Skeletal muscle tissue (tissue), 4 donors: ENCODE measurements around the gene SEPTIN8. TPM values are rescaled to one million over a fixed set of nuclear protein-coding genes. Genes with fewer than 3 reads are reported as not detected.

ENCODE experiments used
- H3K27ac ChIP-seq: one replicate; pipeline ENCODE4 v1.7.0; 2013; ENCODE audit warnings: mild to moderate bottlenecking, low read depth, low read length, inconsistent platforms
- H3K27me3 ChIP-seq, 3 donors: one replicate each; pipeline ENCODE4 v1.7.0; 2013; ENCODE audit warnings: low read length in 3 of 3; ENCODE audit not compliant: control insufficient read depth in 3 of 3, insufficient read depth in 3 of 3
- H3K36me3 ChIP-seq, 3 donors: one replicate each; pipeline ENCODE4 v1.7.0; 2013; ENCODE audit warnings: low read length in 3 of 3; ENCODE audit not compliant: control insufficient read depth in 3 of 3, insufficient read depth in 3 of 3
- H3K4me1 ChIP-seq, 3 donors: one replicate each; pipeline ENCODE4 v1.7.0; 2013; ENCODE audit warnings: low read length in 3 of 3, mild to moderate bottlenecking in 3 of 3; ENCODE audit not compliant: control insufficient read depth in 3 of 3, insufficient read depth in 3 of 3
- H3K4me3 ChIP-seq, 3 donors: one replicate each; pipeline ENCODE4 v1.7.0; 2013; ENCODE audit warnings: low read length in 3 of 3
- H3K9ac ChIP-seq, 3 donors: one replicate each; pipeline ENCODE4 v1.7.0; 2013; ENCODE audit warnings: low read length in 3 of 3, mild to moderate bottlenecking in 3 of 3, moderate library complexity in 2 of 3, low read depth in 1 of 3
- H3K9me3 ChIP-seq, 3 donors: one replicate each; pipeline ENCODE4 v1.7.0; 2013; ENCODE audit warnings: low read length in 3 of 3; ENCODE audit not compliant: control insufficient read depth in 3 of 3
- total RNA-seq: library from RNA; depleted of rRNA; stranded (reverse); fragments of >200 nt; gene quantifications from one replicate; pipeline ENCODE4 v1.2.3, GENCODE V29; 2014
- donor health status: Osteomylitis.

Gene SEPTIN8
- total RNA-seq, 1 donor from 2014 or later = 28.7 TPM

DNA sequence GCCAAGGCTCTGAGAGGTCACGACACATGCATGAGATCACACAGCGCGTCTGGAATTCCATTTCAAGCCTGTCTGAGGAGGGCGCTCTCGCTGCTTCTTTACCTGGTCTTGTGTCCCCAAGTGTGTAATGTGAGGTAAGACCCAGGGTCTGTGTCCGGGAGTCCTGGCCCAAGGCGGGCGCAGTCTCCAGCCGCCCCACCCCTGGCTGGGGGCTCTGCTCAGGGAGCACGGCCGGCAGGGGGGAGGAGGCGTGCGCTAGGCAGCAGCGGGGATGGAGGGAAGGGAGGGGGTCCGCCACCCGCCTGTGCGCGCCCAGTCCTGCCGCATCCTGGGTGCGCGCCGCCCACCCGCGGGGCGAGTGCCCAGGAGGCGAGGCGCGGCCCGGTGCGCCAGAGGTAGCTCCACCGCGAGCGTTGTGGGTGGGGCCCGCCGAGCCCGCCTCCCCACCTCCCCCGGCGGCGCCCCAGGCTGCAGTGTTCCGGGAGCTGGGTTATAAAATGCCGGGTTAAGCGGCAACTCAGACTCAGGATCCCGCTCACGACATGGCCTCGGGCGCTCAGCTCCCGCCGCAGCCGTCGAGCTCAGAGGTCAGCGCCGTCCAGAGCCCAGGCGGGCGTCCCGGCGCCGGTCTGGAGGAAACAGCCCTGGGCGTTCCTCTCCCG, 30.0 kb downstream of the SEPTIN8 start, which contains the start of gene CCNI2:
TSS of gene CCNI2 (plus strand) at position 473 of the 662 bp plus-strand sequence. CDS start at position 543, 70 bp downstream.
- no peaks in the 10 kb centered on the region for H3K36me3 ChIP-seq
- H3K27me3 ChIP-seq = peaks cover 25 to 31% (median 30%) of the 10 kb centered on the region in 3 donors
- H3K9ac ChIP-seq = peak within 1 kb of the TSS in 1 of 3 donors; percentile 45
- H3K9me3 ChIP-seq = no peaks in the 10 kb centered on the region
- peak within 1 kb of the TSS in 2 of 3 donors; percentile 26 to 29 for H3K4me3 ChIP-seq
- no peak within 1 kb of the TSS for H3K27ac ChIP-seq
- H3K4me1 ChIP-seq = peaks cover 0 to 3% (median 2%) of the 10 kb centered on the region in 3 donors

DNA sequence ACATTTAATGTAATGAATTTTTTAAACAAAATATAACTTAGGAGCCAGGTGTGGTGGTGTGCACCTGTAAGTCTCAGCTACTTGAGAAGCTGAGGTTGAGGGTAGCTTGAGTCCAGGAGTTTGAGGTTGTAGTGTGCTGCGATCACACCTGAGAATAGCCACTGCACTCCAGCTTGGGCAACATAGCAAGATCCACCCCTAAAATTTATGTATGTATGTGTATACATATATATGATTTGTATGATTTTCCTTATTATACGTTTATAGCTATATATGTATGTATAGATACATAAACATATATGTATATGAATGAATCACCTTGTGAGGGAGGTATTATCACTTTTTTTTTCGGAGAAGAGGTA, 30.5 kb downstream of the SEPTIN8 start:
- Histone ChIP-seq H3K27ac (no peak overlapping the region), H3K9ac (no peak overlapping the region), H3K27me3 (peaks cover 25 to 32% (median 31%) of the 10 kb centered on the region in 3 donors), H3K36me3 (no peaks in the 10 kb centered on the region), H3K9me3 (no peaks in the 10 kb centered on the region), H3K4me1 (peaks cover 0 to 3% (median 2%) of the 10 kb centered on the region in 3 donors), H3K4me3 (no peak overlapping the region)

DNA sequence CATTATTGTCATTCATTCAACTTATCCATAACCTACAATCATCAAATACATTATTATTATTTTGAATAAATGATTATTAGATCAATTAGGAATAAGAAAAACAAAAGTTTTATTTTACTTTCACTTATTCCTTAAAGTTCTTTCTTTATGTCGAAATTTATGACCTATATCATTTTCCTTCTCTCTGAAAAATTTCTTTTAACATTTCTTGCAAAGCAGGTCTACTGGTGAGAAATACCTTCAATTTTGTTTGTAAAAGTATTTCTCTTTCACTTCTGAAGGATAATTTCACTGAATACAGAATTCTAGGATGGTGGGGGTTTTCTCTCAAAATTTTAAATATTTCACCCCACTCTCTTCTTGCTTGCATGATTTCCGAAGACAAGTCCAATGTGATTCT, 32.4 kb downstream of the SEPTIN8 start:
- no peaks in the 10 kb centered on the region for H3K9me3 ChIP-seq
- H3K4me3 ChIP-seq = no peak overlapping the region
- H3K9ac ChIP-seq = no peak overlapping the region
- peaks cover 25 to 32% (median 31%) of the 10 kb centered on the region in 3 donors for H3K27me3 ChIP-seq
- H3K27ac ChIP-seq = no peak overlapping the region
- H3K4me1 ChIP-seq = peaks cover 0 to 3% (median 2%) of the 10 kb centered on the region in 3 donors
- no peaks in the 10 kb centered on the region for H3K36me3 ChIP-seq

DNA sequence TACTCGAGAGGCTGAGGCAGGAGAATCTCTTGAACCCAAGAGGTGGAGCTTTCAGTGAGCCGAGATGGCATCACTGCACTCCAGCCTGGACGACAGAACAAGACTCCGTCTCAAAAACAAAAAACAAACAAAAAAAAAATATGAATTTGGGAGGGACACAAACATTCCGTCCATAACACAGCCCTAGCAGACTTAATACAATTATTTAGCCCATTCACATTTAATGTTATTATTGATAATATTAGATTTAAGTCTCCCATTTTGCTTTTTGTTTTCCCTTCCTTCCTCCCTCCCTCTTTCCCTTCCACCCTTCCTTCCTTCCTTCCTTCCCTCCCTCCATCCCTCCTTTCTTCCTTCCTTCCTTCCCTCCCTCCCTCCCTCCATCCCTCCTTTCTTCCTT, 34.4 kb downstream of the SEPTIN8 start:
- Histone ChIP-seq H3K36me3 (no peaks in the 10 kb centered on the region), H3K9ac (no peak overlapping the region), H3K27ac (no peak overlapping the region), H3K27me3 (peaks cover 18 to 23% (median 21%) of the 10 kb centered on the region in 3 donors), H3K4me3 (no peak overlapping the region), H3K4me1 (peaks cover 2 to 7% (median 4%) of the 10 kb centered on the region in 3 donors), H3K9me3 (no peaks in the 10 kb centered on the region)

DNA sequence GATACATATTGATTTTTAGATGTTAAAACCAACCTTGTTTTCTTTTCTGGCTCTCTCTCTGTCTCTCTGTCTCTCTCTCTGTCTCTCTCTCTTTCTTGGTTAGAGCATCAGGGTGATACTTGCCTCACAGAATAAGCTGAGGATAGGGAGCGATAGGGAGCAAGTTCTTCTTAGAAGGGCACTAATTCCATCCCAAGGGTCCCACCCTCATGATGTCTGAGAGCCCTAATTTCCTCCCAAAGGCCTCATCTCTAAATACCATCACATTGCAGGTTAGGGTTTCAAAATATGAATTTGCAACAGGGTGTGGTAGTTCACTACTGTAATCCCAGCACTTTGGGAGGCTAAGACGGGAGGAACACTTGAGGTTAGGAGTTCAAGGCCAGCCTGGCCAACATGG, 34.9 kb downstream of the SEPTIN8 start:
- Histone ChIP-seq H3K4me3 (no peak overlapping the region), H3K9ac (no peak overlapping the region), H3K4me1 (peaks cover 5 to 10% (median 6%) of the 10 kb centered on the region in 3 donors), H3K36me3 (no peaks in the 10 kb centered on the region), H3K27me3 (peaks cover 13 to 23% (median 17%) of the 10 kb centered on the region in 3 donors), H3K9me3 (no peaks in the 10 kb centered on the region), H3K27ac (no peak overlapping the region)

DNA sequence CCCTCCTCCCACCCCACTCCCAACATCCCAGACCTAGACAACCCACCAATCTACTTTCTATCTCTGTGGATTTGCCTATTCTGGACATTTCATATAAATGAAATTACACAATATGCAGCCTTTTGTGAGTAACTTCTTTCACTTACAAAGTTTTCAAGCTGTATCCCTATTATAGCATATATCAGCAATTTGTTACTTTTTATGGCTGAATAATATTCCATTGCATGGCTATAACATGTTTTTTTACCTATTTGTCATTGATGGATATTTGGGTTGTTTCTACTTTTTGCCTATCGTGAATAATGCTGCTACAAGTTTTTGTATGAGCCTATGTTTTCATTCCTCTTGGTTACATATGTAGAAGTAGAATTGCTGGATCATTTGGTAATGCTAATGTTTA, 37.8 kb downstream of the SEPTIN8 start:
- no peaks in the 10 kb centered on the region for H3K36me3 ChIP-seq
- no peaks in the 10 kb centered on the region for H3K9me3 ChIP-seq
- no peak overlapping the region for H3K4me3 ChIP-seq
- peaks cover 0 to 9% (median 2%) of the 10 kb centered on the region in 3 donors for H3K27me3 ChIP-seq
- no peak overlapping the region for H3K9ac ChIP-seq
- H3K4me1 ChIP-seq = peaks cover 8 to 14% (median 12%) of the 10 kb centered on the region in 3 donors
- H3K27ac ChIP-seq = no peak overlapping the region

DNA sequence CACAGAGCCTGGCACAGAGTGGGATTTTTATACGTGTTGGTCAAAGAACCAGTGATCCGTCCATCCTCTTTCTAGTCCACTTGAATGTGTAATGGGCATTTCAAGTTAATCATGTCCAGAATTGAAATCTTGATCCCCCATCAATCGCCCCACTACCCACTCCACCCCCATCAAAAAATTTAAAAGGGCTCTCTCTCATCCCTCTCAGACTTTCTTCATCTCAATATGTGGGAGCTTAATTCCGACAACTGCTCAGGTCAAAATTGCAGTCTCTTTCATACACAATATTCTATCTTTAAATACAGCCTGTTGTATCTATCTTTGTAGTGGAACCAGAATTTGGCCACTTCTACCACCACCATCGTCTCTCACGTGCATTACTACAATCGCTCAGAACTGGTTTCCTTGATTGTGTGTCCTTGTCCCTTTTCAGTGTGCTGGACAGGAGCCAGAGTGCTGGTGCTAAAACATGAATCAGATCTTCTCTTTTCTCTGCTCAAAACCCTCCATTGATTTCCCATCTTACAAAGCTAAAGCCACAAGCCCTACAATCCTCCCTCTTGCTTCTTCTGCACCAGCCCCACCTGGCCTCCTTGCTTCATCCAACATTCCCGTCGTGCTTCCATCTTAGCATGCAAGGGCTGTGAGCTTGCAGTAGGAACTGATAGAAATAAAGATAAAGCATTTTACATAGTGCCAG, 38.9 kb downstream of the SEPTIN8 start:
- H3K36me3 ChIP-seq = peaks cover 0 to 2% (median 0%) of the 10 kb centered on the region in 3 donors
- no peak overlapping the region for H3K9ac ChIP-seq
- H3K27ac ChIP-seq = no peak overlapping the region
- H3K27me3 ChIP-seq = peaks cover 0 to 8% (median 2%) of the 10 kb centered on the region in 3 donors
- H3K4me1 ChIP-seq = peaks cover 8 to 14% (median 12%) of the 10 kb centered on the region in 3 donors
- peak overlapping the region; percentile 87 to 95 (median 93) for H3K4me3 ChIP-seq
- H3K9me3 ChIP-seq = no peaks in the 10 kb centered on the region

DNA sequence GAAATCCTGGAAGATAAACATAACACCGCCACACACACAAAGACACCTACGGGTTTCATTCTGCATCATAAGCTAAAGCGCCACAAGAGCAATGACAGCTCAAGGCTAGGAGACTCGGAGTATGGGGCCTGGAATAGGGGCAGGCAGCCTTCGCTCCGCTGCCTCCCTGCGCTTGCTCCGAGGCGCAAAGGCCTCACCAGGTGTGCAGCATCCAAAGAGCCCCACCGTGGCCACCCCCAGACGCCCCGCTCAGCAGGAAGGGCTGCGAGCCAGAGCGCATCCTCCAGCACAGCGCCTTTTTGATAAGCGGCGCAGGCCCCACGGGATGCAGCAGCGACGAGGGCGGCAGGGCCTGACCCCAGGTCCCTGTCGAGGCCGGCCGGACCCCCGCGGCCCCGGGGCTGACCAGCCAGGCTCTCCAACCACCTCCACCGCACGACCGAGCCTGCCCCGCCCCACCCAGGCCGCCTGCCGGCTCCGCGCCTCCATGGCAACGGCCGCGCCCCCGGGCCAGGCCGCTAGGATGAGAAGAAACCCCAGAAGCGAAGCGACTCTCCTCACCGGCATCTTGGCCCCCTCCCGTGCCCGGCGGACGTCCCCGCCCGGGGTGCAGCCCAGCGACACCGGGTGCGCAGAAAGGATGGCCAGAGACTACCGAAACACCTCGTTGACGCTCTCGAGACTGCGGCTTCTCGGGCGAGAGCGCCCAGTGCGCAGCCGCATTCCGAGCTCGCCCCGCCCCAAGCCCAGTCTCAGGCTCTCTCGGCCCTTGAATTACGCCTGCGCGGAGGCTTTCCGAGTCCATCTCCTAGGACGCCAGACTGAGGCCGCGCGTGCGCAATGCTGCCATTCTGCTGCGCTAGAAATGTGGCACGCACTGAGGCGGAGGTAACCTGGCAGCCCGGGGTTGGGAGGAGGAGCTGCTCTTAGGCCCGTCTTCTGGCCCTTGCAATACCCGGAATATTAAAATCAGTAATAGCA, 39.9 kb downstream of the SEPTIN8 start, which contains the start of gene KIF3A:
TSS of gene KIF3A (minus strand) at position 694 of the 981 bp plus-strand sequence. CDS start at position 567, 127 bp downstream.
- Histone ChIP-seq H3K4me3 (peak within 1 kb of the TSS; percentile 87 to 95 (median 93)), H3K9ac (peak within 1 kb of the TSS; percentile 48 to 78 (median 78)), H3K27ac (no peak within 1 kb of the TSS), H3K27me3 (peaks cover 0 to 2% (median 0%) of the 10 kb centered on the region in 3 donors), H3K9me3 (no peaks in the 10 kb centered on the region), H3K36me3 (peaks cover 0 to 2% (median 0%) of the 10 kb centered on the region in 3 donors), H3K4me1 (peaks cover 8 to 14% (median 12%) of the 10 kb centered on the region in 3 donors)

DNA sequence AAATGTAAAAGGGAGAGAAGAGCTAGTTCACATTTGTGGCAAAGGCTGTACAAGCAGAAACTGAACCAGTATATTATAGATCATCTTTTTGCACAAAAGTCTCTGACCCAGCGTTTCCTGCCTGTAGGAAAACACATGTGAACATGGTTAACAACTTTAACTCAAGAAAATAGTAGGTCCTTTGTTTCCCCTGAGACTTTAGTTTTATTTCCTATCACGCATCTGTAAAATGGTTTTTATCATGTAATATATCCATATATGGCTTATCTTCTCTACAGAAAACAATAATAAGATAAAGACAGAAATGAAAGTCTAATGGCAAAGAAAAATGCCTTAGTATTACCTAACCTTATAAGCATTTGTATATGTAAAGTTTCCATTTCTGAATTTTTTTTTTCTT, 42.4 kb downstream of the SEPTIN8 start:
- Histone ChIP-seq H3K9ac (no peak overlapping the region), H3K4me1 (peaks cover 8 to 14% (median 12%) of the 10 kb centered on the region in 3 donors), H3K27me3 (no peaks in the 10 kb centered on the region), H3K36me3 (peaks cover 0 to 2% (median 2%) of the 10 kb centered on the region in 3 donors), H3K4me3 (no peak overlapping the region), H3K9me3 (no peaks in the 10 kb centered on the region), H3K27ac (no peak overlapping the region)
